SK-N-SH treated with all-trans-retinoic acid at 6 μM for 48 hours (cell line): ENCODE results near the gene SLC22A12.

Experiments
- CREB5 ChIP-seq: fragments of 250-450 bp; sonication (Bioruptor Pico); IDR thresholded peaks from 2 replicates; pipeline ENCODE4 v1.5.1; 2020; ENCODE audit warnings: low read depth, mild to moderate bottlenecking, moderate library complexity
- ISL1 ChIP-seq: fragments of 250-450 bp; sonication (Bioruptor Pico); IDR thresholded peaks from 2 replicates; pipeline ENCODE4 v2.1.2; 2022; ENCODE audit warnings: mild to moderate bottlenecking, moderate library complexity
- OSR1 ChIP-seq: fragments of 250-450 bp; sonication (Bioruptor Pico); IDR thresholded peaks from 2 replicates; pipeline ENCODE4 v1.8.0; 2022; ENCODE audit warnings: moderate library complexity, mild to moderate bottlenecking, inconsistent platforms
- TCF4 ChIP-seq: fragments of 250-450 bp; sonication (Bioruptor Pico); IDR thresholded peaks from 2 replicates; pipeline ENCODE4 v1.8.0; 2021; ENCODE audit warnings: mild to moderate bottlenecking, moderate library complexity, borderline replicate concordance
- ZFP3 ChIP-seq: fragments of 250-450 bp; sonication (Bioruptor Pico); IDR thresholded peaks from 2 replicates; pipeline ENCODE4 v1.5.0; 2020; ENCODE audit warnings: mild to moderate bottlenecking, moderate library complexity
- ZNF70 ChIP-seq: fragments of 450-650 bp; formaldehyde crosslinking; IDR thresholded peaks from 2 replicates; pipeline ENCODE4 v1.5.0; 2020; ENCODE audit warnings: mild to moderate bottlenecking, moderate library complexity

- TF ChIP-seq TCF4 (no peak), CREB5 (CRISPR knock-in tag) (no peak), ISL1 (CRISPR knock-in tag) (no peak), OSR1 (no peak), ZFP3 (CRISPR knock-in tag) (no peak), ZNF70 (no peak)
These were observed 30.1 kb upstream of the SLC22A12 start for GRCh38 chr11:64560941-64561340.
